PFSK-1 (cell line): ENCODE data around the gene LGALS9.

Experiments used
- FOXP2 ChIP-seq: optimal IDR thresholded peaks from 2 replicates; pipeline ENCODE3; 2011; ENCODE audit warnings: borderline replicate concordance, control low read depth, inconsistent platforms; ENCODE audit not compliant: insufficient read depth; ENCODE audit errors: extremely low read length, extremely low read depth
- POLR2AphosphoS5 ChIP-seq: IDR thresholded peaks from 2 replicates; pipeline ENCODE4 v1.6.1; 2012; ENCODE audit warnings: low read depth, mild to moderate bottlenecking, control low read depth, low read length, moderate library complexity
- REST ChIP-seq, 2 experiments: IDR thresholded peaks; 2 replicates each; pipeline versions ENCODE4 v1.6.1 to v1.8.0; 2011 to 2012; ENCODE audit warnings: low read depth in 2 of 2, low read length in 2 of 2, control low read depth in 1 of 2, inconsistent platforms in 1 of 2, mild to moderate bottlenecking in 1 of 2, moderate library complexity in 1 of 2; ENCODE audit not compliant: insufficient read depth in 1 of 2
- SIN3A ChIP-seq: IDR thresholded peaks from 2 replicates; pipeline ENCODE4 v1.6.1; 2012; ENCODE audit warnings: mild to moderate bottlenecking, low read length, moderate library complexity, borderline replicate concordance; ENCODE audit not compliant: insufficient read depth
- TAF1 ChIP-seq: IDR thresholded peaks from 2 replicates; pipeline ENCODE4 v1.6.1; 2012; ENCODE audit warnings: low read length, control low read depth, borderline replicate concordance; ENCODE audit not compliant: insufficient read depth

Gene LGALS9

DNA sequence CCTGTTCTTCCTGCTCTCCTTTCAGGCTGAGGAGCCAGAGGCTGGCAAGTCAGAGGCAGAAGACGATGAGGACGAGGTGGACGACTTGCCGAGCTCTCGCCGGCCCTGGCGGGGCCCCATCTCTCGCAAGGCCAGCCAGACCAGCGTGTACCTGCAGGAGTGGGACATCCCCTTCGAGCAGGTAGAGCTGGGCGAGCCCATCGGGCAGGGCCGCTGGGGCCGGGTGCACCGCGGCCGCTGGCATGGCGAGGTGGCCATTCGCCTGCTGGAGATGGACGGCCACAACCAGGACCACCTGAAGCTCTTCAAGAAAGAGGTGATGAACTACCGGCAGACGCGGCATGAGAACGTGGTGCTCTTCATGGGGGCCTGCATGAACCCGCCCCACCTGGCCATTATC, 25.6 kb upstream of the LGALS9 start:
- TF ChIP-seq TAF1 (no peak), SIN3A (no peak), POLR2AphosphoS5 (no peak), FOXP2 (no peak), REST (IDR thresholded peaks at IDR 0.05; ENCODE audit: insufficient read depth in 1 of 2, low read depth in 2 of 2, low read length in 2 of 2) (no peak)

DNA sequence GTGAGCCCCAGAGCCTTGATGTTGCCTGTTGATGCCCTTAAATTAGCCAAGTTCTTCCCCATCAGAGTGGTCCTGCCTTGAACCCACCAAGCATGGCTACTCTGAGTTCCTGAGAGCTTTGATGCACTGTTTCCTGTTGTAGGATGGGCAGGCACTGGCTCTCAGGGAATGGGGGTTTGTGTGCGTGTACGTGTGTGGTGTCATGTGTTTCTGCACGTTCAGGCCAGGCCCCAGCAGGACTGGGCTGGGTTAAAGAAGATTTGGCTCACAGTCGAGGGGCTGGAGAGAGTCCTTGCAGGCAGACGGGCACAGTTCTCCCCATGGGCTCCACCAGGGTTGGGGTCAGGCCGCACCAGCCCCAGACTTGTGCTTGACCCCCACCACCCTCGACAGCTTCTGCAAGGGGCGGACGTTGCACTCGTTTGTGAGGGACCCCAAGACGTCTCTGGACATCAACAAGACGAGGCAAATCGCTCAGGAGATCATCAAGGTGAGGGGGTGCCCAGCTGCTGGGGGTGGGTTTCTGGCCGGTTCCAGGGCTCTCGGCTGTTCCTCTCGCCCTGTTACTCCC, 23.4 kb upstream of the LGALS9 start:
- TF ChIP-seq TAF1 (no peak), REST (IDR thresholded peaks at IDR 0.05; ENCODE audit: insufficient read depth in 1 of 2, low read depth in 2 of 2, low read length in 2 of 2) (no peak), POLR2AphosphoS5 (no peak)

- no peak for TF ChIP-seq FOXP2
- no peak for TF ChIP-seq POLR2AphosphoS5
- TF ChIP-seq REST (IDR thresholded peaks at IDR 0.05; ENCODE audit: insufficient read depth in 1 of 2, low read depth in 2 of 2, low read length in 2 of 2): no peak
Measured at GRCh38 chr17:27608328-27609230, 22.4 kb upstream of the LGALS9 start.

DNA sequence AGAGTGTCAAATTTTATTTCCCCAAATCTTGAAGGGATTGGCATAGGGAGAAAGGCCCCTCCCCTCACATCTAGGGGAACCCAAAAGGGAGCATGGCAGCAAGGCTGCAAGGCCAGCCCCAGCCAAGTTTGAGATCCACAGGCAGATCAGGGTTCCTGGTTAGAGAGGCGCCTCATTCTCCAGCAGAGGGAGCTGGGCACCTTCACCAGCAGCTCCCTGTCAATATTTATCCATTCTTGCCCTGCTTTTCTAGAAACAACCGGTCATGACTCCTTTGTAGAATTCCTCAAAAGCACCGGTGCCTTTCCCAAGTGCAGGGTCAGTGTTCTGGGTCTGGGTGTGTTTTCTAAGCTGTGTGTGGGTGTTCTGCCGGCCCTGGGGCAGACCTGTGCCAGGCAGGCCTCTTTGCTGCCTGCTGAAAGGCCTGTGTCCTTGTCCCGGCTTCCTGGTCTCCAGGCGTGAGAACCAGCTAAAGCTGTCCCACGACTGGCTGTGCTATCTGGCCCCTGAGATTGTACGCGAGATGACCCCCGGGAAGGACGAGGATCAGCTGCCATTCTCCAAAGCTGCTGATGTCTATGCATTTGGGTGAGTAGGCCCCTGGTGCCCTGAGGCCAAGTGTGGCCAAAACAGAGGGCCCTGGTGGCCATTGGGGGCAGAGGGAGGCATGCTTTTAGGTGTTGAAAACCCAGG, 21.2 kb upstream of the LGALS9 start:
- TF ChIP-seq FOXP2 (no peak), SIN3A (no peak), TAF1 (no peak), POLR2AphosphoS5 (no peak), REST (IDR thresholded peaks at IDR 0.05; ENCODE audit: insufficient read depth in 1 of 2, low read depth in 2 of 2, low read length in 2 of 2) (no peak)
